Stimulated activated CD4-positive, alpha-beta T cell treated with anti-CD3 and anti-CD28 coated beads, Interleukin-15, amount 100 ng/mL, for 1 hour (primary cell): ENCODE measurements around the gene RHOF.

Source experiments
- DNase-seq, 2 donors: peaks; one replicate each; pipeline ENCODE4 v3.0.0-alpha.2; 2020; ENCODE audit warnings: low read depth in 1 of 2, low spot score in 1 of 2

Gene RHOF

GRCh38 chr12:121793440-121793837 lies at the start of gene RHOF:
RHOF (minus strand) TSS chr12:121793688; CDS start chr12:121793633, 55 bp downstream.
- DNase-seq, result peak in 1 of 2 donors; percentile 63

DNA sequence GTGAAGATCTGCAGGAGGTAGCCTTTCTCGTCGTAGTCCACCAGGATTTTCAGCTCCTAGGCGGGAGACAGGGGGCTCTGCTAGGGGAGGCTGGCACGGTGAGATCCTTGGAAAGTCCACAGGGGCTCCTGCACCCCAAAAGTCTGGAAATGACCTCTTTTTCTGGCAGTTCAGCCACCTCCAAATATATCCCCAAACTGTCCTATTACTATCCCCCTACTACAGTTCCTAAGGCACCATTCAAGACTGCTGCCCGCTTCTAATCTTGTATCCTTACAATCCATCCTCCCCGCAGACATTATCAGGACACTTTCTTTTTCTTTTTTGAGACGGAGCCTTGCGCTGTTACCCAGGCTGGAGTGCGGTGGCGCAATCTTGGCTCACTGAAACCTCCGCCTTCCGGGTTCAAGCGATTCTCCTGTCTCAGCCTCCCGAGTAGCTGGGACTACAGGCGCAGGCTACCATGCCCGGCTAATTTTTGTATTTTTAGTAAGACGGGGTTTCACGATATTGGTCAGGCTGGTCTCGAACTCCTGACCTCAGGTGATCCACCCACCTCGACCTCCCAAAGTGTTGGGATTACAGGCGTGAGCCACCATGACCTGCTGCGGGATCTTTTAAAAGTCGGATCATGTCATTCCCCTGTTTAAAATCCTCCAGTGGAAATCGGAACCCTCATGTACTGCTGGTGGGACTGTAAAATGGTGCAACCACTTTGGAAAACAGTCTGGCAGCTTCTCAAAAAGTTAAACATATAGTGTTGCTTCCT lies 46.7 kb upstream of the RHOF start:
- DNase-seq, result no peak

- peak; percentile 100 for DNase-seq
Observed at GRCh38 chr12:121839106-121839992, 45.9 kb upstream of the RHOF start.

DNA sequence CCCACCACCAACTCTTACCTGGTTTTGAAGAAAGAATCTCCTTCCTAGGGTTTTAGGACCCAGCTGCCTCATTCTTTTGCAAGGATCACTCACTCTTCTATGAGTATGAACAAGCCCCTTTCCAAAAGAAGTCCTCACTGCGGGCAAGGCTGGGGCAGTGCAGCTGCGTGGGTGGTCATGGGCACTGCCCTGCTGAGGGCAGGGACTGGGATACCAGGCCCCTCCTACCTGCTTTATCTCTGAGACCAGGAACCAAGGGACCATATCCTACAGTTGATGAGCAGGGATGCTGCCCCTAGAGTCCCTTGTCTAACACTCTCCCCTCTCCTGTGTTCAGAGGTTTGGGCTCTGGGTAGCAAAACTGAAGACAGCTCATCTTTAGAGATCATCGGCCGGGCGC lies 44.6 kb upstream of the RHOF start:
- no peak for DNase-seq

- DNase-seq, result no peak
Observed at GRCh38 chr12:121837680-121838079, 44.2 kb upstream of the RHOF start.

- no peak for DNase-seq
Observed at GRCh38 chr12:121831571-121832245, 38.2 kb upstream of the RHOF start.

- DNase-seq, result no peak
Observed at GRCh38 chr12:121830588-121831265, 37.2 kb upstream of the RHOF start.

GRCh38 chr12:121830134-121830533 lies 36.6 kb upstream of the RHOF start:
- no peak for DNase-seq

GRCh38 chr12:121829250-121829918 lies 35.9 kb upstream of the RHOF start:
- no peak for DNase-seq

- DNase-seq, result no peak
Observed at GRCh38 chr12:121828826-121829225, 35.3 kb upstream of the RHOF start.

- DNase-seq, result no peak
Observed at GRCh38 chr12:121828306-121828705, 34.8 kb upstream of the RHOF start.

DNA sequence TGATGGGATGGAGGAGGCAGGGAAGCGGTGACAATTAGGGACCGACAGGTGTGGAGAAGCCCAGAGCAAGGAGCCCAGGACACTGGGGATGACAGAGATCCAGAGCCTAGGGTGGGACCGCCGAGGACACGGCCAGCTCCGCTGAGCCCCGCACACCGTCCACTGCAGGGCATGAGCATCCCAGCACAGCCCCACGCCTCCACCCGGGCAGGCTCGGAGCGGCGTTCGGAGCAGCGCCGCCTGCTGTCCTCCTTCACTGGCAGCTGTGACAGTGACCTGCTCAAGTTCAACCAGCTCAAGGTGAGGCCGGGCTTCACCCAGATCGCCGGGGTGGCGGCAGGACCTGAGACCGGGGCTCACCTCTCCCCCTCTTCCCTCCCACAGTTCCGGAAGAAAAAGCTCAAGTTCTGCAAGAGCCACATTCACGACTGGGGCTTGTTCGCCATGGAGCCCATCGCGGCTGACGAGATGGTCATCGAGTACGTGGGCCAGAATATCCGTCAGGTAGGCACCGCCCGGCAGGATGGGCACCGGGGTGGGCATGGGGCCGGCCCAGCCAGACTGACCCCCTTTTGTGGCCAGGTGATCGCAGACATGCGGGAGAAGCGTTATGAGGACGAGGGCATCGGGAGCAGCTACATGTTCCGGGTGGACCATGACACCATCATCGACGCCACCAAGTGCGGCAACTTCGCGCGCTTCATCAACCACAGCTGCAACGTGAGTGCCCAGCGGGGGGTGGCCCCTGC lies 34.0 kb upstream of the RHOF start:
- DNase-seq, result no peak

GRCh38 chr12:121826318-121827150 lies 33.0 kb upstream of the RHOF start:
- DNase-seq, result no peak

DNA sequence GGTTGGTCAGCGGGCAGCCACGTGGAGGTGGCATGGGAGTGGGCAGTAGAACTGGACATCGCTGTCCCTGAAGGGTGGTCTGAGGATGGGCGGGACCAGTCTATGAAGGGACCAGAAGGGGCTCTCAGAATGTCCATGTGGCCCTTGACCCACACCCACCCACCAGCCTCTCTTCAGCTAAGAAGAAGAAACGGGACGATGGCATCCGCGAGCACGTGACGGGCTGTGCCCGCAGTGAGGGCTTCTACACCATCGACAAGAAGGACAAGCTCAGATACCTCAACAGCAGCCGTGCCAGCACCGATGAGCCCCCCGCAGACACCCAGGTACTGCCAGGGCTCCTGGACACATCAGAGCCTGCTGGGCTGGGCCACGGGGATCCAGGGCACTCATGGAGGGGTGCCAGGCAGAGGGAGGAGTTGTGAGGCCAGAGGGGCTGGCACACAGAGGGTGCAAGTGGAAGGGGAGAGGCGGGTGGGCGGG lies 31.6 kb upstream of the RHOF start:
- DNase-seq, result no peak

GRCh38 chr12:121823727-121824115 lies 30.2 kb upstream of the RHOF start:
- no peak for DNase-seq

DNA sequence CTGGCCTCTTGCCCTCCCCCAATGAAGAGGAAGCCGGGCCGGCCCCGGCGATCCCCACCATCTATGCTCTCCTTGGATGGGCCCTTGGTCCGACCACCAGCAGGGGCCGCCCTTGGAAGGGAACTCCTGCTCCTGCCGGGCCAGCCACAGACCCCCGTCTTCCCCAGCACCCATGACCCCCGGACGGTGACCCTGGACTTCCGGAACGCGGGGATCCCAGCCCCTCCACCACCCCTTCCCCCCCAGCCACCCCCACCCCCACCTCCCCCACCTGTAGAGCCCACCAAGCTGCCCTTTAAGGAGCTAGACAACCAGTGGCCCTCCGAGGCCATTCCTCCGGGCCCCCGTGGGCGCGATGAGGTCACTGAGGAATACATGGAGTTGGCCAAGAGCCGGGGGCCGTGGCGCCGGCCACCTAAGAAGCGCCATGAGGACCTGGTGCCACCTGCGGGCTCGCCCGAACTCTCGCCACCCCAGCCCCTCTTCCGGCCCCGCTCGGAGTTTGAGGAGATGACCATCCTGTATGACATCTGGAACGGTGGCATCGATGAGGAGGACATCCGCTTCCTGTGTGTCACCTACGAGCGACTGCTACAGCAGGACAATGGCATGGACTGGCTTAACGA lies 29.7 kb upstream of the RHOF start:
- DNase-seq, result no peak

DNA sequence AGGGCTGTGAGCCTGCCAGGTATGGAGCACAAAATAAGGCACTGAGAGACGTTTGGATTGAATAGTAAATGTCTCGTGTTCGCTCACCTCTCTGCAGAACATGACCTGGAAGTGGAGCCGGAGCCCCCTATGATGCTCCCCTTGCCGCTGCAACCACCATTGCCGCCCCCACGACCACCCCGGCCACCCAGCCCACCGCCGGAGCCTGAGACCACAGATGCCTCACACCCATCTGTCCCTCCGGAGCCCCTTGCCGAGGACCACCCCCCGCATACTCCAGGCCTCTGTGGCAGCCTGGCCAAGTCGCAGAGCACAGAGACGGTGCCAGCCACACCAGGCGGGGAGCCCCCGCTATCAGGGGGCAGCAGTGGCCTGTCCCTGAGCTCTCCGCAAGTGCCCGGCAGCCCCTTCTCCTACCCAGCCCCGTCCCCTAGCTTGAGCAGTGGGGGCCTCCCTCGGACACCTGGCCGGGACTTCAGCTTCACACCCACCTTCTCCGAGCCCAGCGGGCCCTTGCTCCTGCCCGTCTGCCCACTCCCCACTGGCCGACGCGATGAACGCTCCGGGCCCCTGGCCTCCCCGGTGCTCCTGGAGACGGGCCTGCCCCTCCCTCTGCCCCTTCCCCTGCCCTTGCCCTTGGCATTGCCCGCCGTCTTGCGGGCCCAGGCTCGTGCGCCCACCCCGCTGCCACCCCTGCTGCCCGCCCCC lies 29.1 kb upstream of the RHOF start:
- no peak for DNase-seq

GRCh38 chr12:121820056-121820455 lies 26.6 kb upstream of the RHOF start:
- DNase-seq, result no peak
